Smooth muscle cell (in vitro differentiated cells): ENCODE measurements around the gene SHISA8. TPM values are rescaled to one million over a fixed set of nuclear protein-coding genes. Genes with fewer than 3 reads are reported as not detected.

Source experiments
- DNase-seq: peaks from one replicate; lab custom pipeline; 2025; ENCODE audit not compliant: unreplicated experiment; lab: John Stamatoyannopoulos, UW
- H2AFZ ChIP-seq: fragments of 200-600 bp; sonication (generic); 2 replicates; pipeline ENCODE4 v1.6.0; 2016; ENCODE audit warnings: antibody characterized with exemption, low read depth, mild to moderate bottlenecking
- H3F3A ChIP-seq: fragments of 200-600 bp; sonication (generic); 2 replicates; pipeline ENCODE4 v1.6.0; 2017; ENCODE audit warnings: antibody characterized with exemption, low read depth
- H3K27ac ChIP-seq: fragments of 200-600 bp; sonication (generic); 2 replicates; pipeline ENCODE4 v1.5.1; 2016; ENCODE audit warnings: low read depth, mild to moderate bottlenecking
- H3K27me3 ChIP-seq: fragments of 200-600 bp; sonication (generic); 2 replicates; pipeline ENCODE4 v1.6.1; 2016; ENCODE audit warnings: low read depth, mild to moderate bottlenecking
- H3K36me3 ChIP-seq: fragments of 200-600 bp; sonication (generic); 2 replicates; pipeline ENCODE4 v1.5.1; 2016; ENCODE audit warnings: low read depth
- H3K4me1 ChIP-seq: fragments of 200-600 bp; sonication (generic); 2 replicates; pipeline ENCODE4 v1.5.1; 2016; ENCODE audit warnings: low read depth
- H3K4me2 ChIP-seq: fragments of 200-600 bp; sonication (generic); 2 replicates; pipeline ENCODE4 v1.6.0; 2016; ENCODE audit warnings: mild to moderate bottlenecking
- H3K4me3 ChIP-seq: fragments of 200-600 bp; sonication (generic); 2 replicates; pipeline ENCODE4 v1.5.1; 2016; ENCODE audit warnings: mild to moderate bottlenecking
- H3K79me2 ChIP-seq: fragments of 200-600 bp; sonication (generic); 2 replicates; pipeline ENCODE4 v1.6.0; 2016; ENCODE audit warnings: low read depth, mild to moderate bottlenecking
- H3K9ac ChIP-seq: fragments of 200-600 bp; sonication (generic); 2 replicates; pipeline ENCODE4 v1.6.0; 2016; ENCODE audit warnings: low read depth
- H3K9me3 ChIP-seq: fragments of 200-600 bp; sonication (generic); replicated peaks from 2 replicates; pipeline ENCODE4 v1.5.1; 2016; ENCODE audit warnings: low read depth
- H4K20me1 ChIP-seq: fragments of 200-600 bp; sonication (generic); 2 replicates; pipeline ENCODE4 v1.6.0; 2016; ENCODE audit warnings: low read depth
- CTCF ChIP-seq: fragments of 200-600 bp; sonication (generic); IDR thresholded peaks from 2 replicates; pipeline ENCODE4 v1.5.1; 2017; ENCODE audit warnings: borderline replicate concordance, mild to moderate bottlenecking, antibody characterized with exemption; ENCODE audit not compliant: insufficient read depth, poor library complexity, severe bottlenecking
- WGBS: methylation state at CpG from one replicate; pipeline ENCODE4 v1.1.7; 2016; ENCODE audit warnings: low lambda C conversion rate; 5-methylcytosine and 5-hydroxymethylcytosine counted together
- polyA plus RNA-seq: library from polyadenylated mRNA; unstranded; fragments of >200 nt; fragmentation: Nextera tagmentation; extraction: Ambion mirVana; gene quantifications from 2 replicates; pipeline ENCODE4 v1.2.1, GENCODE V29; 2016
- total RNA-seq: library from RNA; depleted of rRNA; stranded (reverse); fragments of >200 nt; gene quantifications from 2 replicates; pipeline ENCODE4 v1.2.3, GENCODE V29; 2014

The SHISA8 gene
- total and polyA plus RNA-seq, 2 experiments from 2014 or later = 0.11 TPM; not detected in 1

GRCh38 chr22:41888627-41889200 is 26.2 kb downstream of the SHISA8 start:
- H3K36me3 ChIP-seq = peaks cover 37% of the 10 kb centered on the region
- DNase-seq = no peak

DNA sequence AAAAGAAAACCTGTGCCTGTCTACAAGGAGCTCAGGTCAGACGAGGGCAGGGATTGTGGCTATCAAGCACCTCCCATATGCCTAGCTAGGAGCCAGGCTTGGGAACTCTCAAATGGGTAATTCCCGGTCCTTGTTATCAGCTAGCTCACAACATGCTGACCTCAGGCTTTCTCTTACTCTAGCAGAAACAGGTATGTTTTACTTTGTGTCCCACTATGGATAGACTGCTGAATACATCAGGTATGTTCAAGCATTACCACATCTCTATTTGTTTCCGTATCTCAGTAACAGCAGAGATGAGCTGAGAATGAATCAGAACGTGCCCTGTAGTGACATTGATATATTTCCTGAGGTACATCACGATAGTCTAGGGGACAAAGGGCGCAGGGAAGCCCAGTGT is 29.4 kb downstream of the SHISA8 start:
- WGBS = 93% methylated on average over 6 of the region's 6 CpGs
- no peak for TF ChIP-seq CTCF
- H3K4me2 ChIP-seq = no peak overlapping the region
- H3K9ac ChIP-seq = no peak overlapping the region
- H3K4me1 ChIP-seq = no peaks in the 10 kb centered on the region
- no peak overlapping the region for H3K4me3 ChIP-seq
- H2AFZ ChIP-seq = no peak overlapping the region
- H3K9me3 ChIP-seq = no peaks in the 10 kb centered on the region
- no peaks in the 10 kb centered on the region for H3F3A ChIP-seq
- no peaks in the 10 kb centered on the region for H3K79me2 ChIP-seq
- peaks cover 45% of the 10 kb centered on the region for H3K36me3 ChIP-seq
- no peaks in the 10 kb centered on the region for H3K27me3 ChIP-seq
- peaks cover 57% of the 10 kb centered on the region for H4K20me1 ChIP-seq
- no peak overlapping the region for H3K27ac ChIP-seq
- no peak for DNase-seq

More at GRCh38 chr22:41888627-41889200, 26.2 kb downstream of the SHISA8 start:
- H3K27me3 ChIP-seq = no peaks in the 10 kb centered on the region
- no peaks in the 10 kb centered on the region for H3K4me1 ChIP-seq
- no peaks in the 10 kb centered on the region for H3K9me3 ChIP-seq
- H3K4me3 ChIP-seq = no peak overlapping the region
- no peak overlapping the region for H3K9ac ChIP-seq
- no peak for TF ChIP-seq CTCF
- peaks cover 56% of the 10 kb centered on the region for H4K20me1 ChIP-seq
- no peaks in the 10 kb centered on the region for H3F3A ChIP-seq
- no peak overlapping the region for H3K27ac ChIP-seq
- H3K4me2 ChIP-seq = no peak overlapping the region
- no peaks in the 10 kb centered on the region for H3K79me2 ChIP-seq
- WGBS = 94% methylated on average over 4 of the region's 4 CpGs
- no peak overlapping the region for H2AFZ ChIP-seq

DNA sequence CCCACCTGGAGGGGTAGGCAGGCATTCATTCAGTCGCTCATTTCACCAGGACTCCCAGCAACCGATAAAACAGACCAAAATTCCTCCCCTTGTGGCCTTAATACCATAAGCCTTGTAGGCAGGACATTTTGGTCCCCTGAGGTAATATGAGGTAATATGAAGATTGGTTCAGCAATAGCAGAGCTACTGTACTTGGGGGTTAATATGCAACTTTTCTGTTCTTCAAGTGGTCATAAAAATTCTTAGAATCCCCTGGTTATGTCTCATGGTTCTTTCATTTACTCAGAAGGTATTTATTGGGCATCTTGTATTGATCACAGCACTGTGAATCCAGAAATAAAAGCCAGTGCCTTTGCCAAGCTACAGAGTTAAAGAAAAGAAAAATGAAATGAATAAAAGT is 29.8 kb downstream of the SHISA8 start:
- no peak overlapping the region for H3K27ac ChIP-seq
- peaks cover 53% of the 10 kb centered on the region for H4K20me1 ChIP-seq
- no peaks in the 10 kb centered on the region for H3F3A ChIP-seq
- no peak overlapping the region for H3K9ac ChIP-seq
- H2AFZ ChIP-seq = no peak overlapping the region
- H3K36me3 ChIP-seq = peaks cover 45% of the 10 kb centered on the region
- DNase-seq = no peak
- TF ChIP-seq CTCF = no peak
- no peaks in the 10 kb centered on the region for H3K79me2 ChIP-seq
- no peaks in the 10 kb centered on the region for H3K9me3 ChIP-seq
- no peaks in the 10 kb centered on the region for H3K4me1 ChIP-seq
- H3K4me2 ChIP-seq = no peak overlapping the region
- 96% methylated on average over 2 of the region's 2 CpGs for whole genome bisulfite sequencing
- no peaks in the 10 kb centered on the region for H3K27me3 ChIP-seq
- no peak overlapping the region for H3K4me3 ChIP-seq

GRCh38 chr22:41883400-41883799 is 31.5 kb downstream of the SHISA8 start:
- WGBS = 100% methylated on average over 2 of the region's 2 CpGs
- Histone ChIP-seq H3K36me3 (peaks cover 37% of the 10 kb centered on the region), H3K9ac (no peak overlapping the region), H3K27ac (no peak overlapping the region), H3K4me2 (no peak overlapping the region), H3K4me3 (no peak overlapping the region), H3K79me2 (no peaks in the 10 kb centered on the region), H3F3A (no peaks in the 10 kb centered on the region), H4K20me1 (peaks cover 48% of the 10 kb centered on the region), H3K4me1 (no peaks in the 10 kb centered on the region), H2AFZ (no peak overlapping the region), H3K27me3 (no peaks in the 10 kb centered on the region), H3K9me3 (no peaks in the 10 kb centered on the region)
- TF ChIP-seq CTCF = no peak
- DNase-seq = no peak
